HEK293T (cell line): ENCODE data around the gene IMPDH1.

Experiments
- ELF4 ChIP-seq: fragments of 450-650 bp; IDR thresholded peaks from 2 replicates; pipeline ENCODE4 v1.6.1; 2017; ENCODE audit warnings: antibody characterized with exemption
- FOXA1 ChIP-seq: fragments of 450-650 bp; IDR thresholded peaks from 2 replicates; pipeline ENCODE4 v1.6.1; 2016; ENCODE audit warnings: mild to moderate bottlenecking
- SP1 ChIP-seq: fragments of 450-650 bp; IDR thresholded peaks from 2 replicates; pipeline ENCODE4 v1.6.1; 2017
- TF ChIP-seq, protein P1 (sequence below): fragments of 450-650 bp; IDR thresholded peaks from 2 replicates; pipeline ENCODE4 v1.6.1; 2016

- TF ChIP-seq, protein P1, sequence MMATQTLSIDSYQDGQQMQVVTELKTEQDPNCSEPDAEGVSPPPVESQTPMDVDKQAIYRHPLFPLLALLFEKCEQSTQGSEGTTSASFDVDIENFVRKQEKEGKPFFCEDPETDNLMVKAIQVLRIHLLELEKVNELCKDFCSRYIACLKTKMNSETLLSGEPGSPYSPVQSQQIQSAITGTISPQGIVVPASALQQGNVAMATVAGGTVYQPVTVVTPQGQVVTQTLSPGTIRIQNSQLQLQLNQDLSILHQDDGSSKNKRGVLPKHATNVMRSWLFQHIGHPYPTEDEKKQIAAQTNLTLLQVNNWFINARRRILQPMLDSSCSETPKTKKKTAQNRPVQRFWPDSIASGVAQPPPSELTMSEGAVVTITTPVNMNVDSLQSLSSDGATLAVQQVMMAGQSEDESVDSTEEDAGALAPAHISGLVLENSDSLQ: no peak
- TF ChIP-seq ELF4: no peak
- TF ChIP-seq SP1: no peak
- no peak for TF ChIP-seq FOXA1
These were observed 5.6 kb downstream of the IMPDH1 start for GRCh38 chr7:128404143-128404681.
